DND-41 (cell line): ENCODE data around the gene ANTXR2.

Source experiments
- ATAC-seq: fragments of 200-7000 bp; cut with Tn5 transposase; 3 replicates; pipeline ENCODE4 v1.9.1; 2021; ENCODE audit warnings: low read depth; ENCODE audit not compliant: insufficient read depth
- DNase-seq: peaks from one replicate; pipeline ENCODE4 v3.0.0-alpha.2; 2020
- H2AFZ ChIP-seq: 2 replicates; pipeline ENCODE4 v1.6.0; 2012; ENCODE audit warnings: low read depth, low read length
- H3K27ac ChIP-seq: 2 replicates; pipeline ENCODE4 v1.5.1; 2012; ENCODE audit warnings: low read length, inconsistent platforms
- H3K27me3 ChIP-seq: fragments of 200-600 bp; sonication (generic); 2 replicates; pipeline ENCODE4 v1.6.0; 2012; ENCODE audit warnings: low read length, mild to moderate bottlenecking, inconsistent platforms; ENCODE audit not compliant: insufficient read depth, poor library complexity
- H3K36me3 ChIP-seq: 2 replicates; pipeline ENCODE4 v1.5.1; 2012; ENCODE audit warnings: low read length, inconsistent platforms; ENCODE audit not compliant: insufficient read depth
- H3K4me1 ChIP-seq: 2 replicates; pipeline ENCODE4 v1.5.1; 2012; ENCODE audit warnings: mild to moderate bottlenecking, low read length; ENCODE audit not compliant: insufficient read depth
- H3K4me2 ChIP-seq: 2 replicates; pipeline ENCODE4 v1.6.0; 2012; ENCODE audit warnings: mild to moderate bottlenecking, moderate library complexity, low read length, inconsistent platforms; ENCODE audit not compliant: insufficient read depth
- H3K4me3 ChIP-seq, 2 experiments: fragments of 200-600 bp in 1 of 2; shearing (Covaris generic) in 1 of 2; 2 replicates each; pipeline ENCODE4 v1.5.1; 2012 to 2016; ENCODE audit warnings: inconsistent platforms in 2 of 2, low read length in 2 of 2, mild to moderate bottlenecking in 2 of 2, low read depth in 1 of 2, moderate library complexity in 1 of 2
- H3K79me2 ChIP-seq: 2 replicates; pipeline ENCODE4 v1.6.0; 2012; ENCODE audit warnings: low read length, inconsistent platforms; ENCODE audit not compliant: insufficient read depth
- H3K9ac ChIP-seq: 2 replicates; pipeline ENCODE4 v1.6.0; 2012; ENCODE audit warnings: low read depth, mild to moderate bottlenecking, inconsistent platforms, low read length, moderate library complexity
- H3K9me3 ChIP-seq: 2 replicates; pipeline ENCODE4 v1.5.1; 2012; ENCODE audit warnings: low read length, moderate library complexity, mild to moderate bottlenecking, inconsistent platforms; ENCODE audit not compliant: insufficient read depth, severe bottlenecking
- H4K20me1 ChIP-seq: 2 replicates; pipeline ENCODE4 v1.6.0; 2012; ENCODE audit warnings: low read length; ENCODE audit not compliant: insufficient read depth
- CTCF ChIP-seq: IDR thresholded peaks from 2 replicates; pipeline ENCODE4 v1.5.1; 2012; ENCODE audit warnings: borderline replicate concordance, low read length, moderate library complexity, mild to moderate bottlenecking; ENCODE audit not compliant: poor library complexity, severe bottlenecking; ENCODE audit errors: extremely low read depth
- EZH2 ChIP-seq: IDR thresholded peaks from 3 replicates; pipeline ENCODE4 v1.6.1; 2012; ENCODE audit warnings: borderline replicate concordance, low read depth, mild to moderate bottlenecking, moderate library complexity, low read length, inconsistent platforms; ENCODE audit not compliant: severe bottlenecking

Gene ANTXR2

DNA sequence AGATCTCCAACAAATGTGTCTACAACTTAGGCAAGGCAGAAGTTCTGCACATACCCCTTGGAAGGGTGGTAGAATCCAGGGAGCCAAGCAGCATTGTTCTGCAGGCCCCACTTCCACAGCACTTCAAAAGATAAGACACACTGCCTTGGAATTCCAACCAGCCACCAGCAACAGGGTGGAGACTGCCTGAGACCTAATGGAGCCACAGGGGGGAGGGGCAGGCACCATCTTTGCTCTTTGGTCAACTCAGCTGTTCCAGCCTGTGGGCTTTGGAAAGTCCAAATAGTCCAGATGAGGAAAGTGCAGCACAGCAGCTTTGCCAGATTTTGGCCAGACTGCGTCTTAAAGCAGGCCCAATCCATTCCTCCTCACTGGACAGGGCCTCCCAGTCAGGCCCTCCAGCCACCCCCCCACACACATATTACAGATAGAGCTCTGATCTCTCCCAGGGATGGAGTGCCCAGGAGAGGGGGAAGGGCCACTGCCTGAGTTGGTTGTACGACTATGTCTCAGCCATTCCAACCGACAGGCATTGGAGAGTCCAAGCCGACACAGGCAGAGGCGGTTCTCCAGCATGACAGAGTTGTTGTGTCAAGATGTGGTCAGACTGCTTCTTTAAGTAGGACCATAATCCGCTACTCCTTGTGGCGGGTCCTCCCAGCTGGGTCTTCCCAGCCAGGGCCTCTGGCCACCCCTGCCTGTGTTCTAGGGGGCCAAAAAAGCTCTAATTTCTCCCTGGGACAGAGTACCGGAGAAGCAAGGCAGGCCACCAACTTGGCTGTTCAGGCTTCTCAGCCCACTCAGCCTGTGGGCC, 42.5 kb upstream of the ANTXR2 start:
- ATAC-seq: no peak
- Histone ChIP-seq H4K20me1 (no peaks in the 10 kb centered on the region), H2AFZ (no peak overlapping the region), H3K4me1 (no peaks in the 10 kb centered on the region), H3K4me3 (no peak overlapping the region), H3K27me3 (no peaks in the 10 kb centered on the region), H3K36me3 (no peaks in the 10 kb centered on the region), H3K9ac (no peak overlapping the region), H3K79me2 (no peaks in the 10 kb centered on the region), H3K27ac (no peak overlapping the region), H3K4me2 (no peak overlapping the region), H3K9me3 (no peaks in the 10 kb centered on the region)
- DNase-seq: no peak
- TF ChIP-seq CTCF: no peak
- no peak for TF ChIP-seq EZH2

DNA sequence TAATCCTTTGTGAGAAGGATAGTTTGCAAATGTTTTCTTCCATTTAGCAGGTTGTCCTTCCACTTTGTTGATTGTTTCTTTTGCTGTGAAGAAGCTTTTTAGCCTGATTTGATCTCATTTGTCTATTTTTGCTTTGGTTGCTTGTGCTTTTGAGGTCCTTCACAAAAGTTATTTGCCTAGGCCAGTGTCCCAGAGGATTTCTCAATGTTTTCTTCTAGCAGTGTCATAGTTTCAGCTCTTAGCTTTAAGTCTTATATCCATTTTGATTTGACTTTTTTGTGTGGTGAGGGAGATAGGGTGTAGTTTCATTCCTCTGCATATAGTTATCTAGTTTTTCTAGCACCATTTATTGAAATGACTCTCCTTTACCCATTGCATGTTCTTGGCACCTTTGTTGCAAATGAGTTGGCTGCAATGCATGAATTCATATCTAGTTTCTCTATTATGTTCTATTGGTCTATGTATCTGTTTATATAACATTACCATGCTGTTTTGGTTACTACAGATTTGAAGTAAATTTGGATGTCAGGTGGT, 41.8 kb upstream of the ANTXR2 start:
- no peak for DNase-seq
- no peak for ATAC-seq

DNA sequence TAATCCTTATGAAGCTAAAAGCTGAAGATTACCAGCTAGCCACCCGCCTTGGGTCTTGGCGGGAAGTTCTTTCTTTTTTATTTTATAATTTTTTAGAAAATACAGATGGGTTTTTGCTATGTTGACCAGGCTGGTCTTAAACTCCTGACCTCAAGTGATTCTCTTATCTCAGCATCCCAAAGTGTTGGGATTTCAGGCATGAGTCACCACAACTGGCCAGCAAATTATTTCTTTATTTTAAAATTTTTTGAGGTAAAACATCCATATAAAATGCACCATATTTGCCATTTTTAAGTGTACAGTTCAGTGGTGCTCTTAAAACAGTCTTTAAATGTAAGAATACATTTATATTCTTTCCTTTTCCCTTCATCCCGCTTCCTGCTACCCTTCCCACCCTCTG, 40.6 kb upstream of the ANTXR2 start:
- no peak overlapping the region for H2AFZ ChIP-seq

More for the DNA sequence above, 41.8 kb upstream of the ANTXR2 start:
- no peak overlapping the region for H3K9ac ChIP-seq
- H3K4me1 ChIP-seq: no peaks in the 10 kb centered on the region
- no peaks in the 10 kb centered on the region for H3K27me3 ChIP-seq
- H3K9me3 ChIP-seq: no peaks in the 10 kb centered on the region
- H3K36me3 ChIP-seq: no peaks in the 10 kb centered on the region
- no peak overlapping the region for H3K4me2 ChIP-seq
- TF ChIP-seq EZH2 (no peak), CTCF (no peak)
- H4K20me1 ChIP-seq: no peaks in the 10 kb centered on the region
- H3K79me2 ChIP-seq: no peaks in the 10 kb centered on the region
- no peak overlapping the region for H3K4me3 ChIP-seq
- H2AFZ ChIP-seq: no peak overlapping the region
- no peak overlapping the region for H3K27ac ChIP-seq

More for the DNA sequence above, 40.6 kb upstream of the ANTXR2 start:
- DNase-seq: no peak
- TF ChIP-seq CTCF (no peak), EZH2 (no peak)
- H3K36me3 ChIP-seq: no peaks in the 10 kb centered on the region
- H3K4me2 ChIP-seq: no peak overlapping the region
- no peaks in the 10 kb centered on the region for H4K20me1 ChIP-seq
- no peak overlapping the region for H3K9ac ChIP-seq
- no peak overlapping the region for H3K27ac ChIP-seq
- H3K4me3 ChIP-seq: no peak overlapping the region
- H3K79me2 ChIP-seq: no peaks in the 10 kb centered on the region
- no peak for ATAC-seq
- no peaks in the 10 kb centered on the region for H3K9me3 ChIP-seq
- no peaks in the 10 kb centered on the region for H3K27me3 ChIP-seq
- no peaks in the 10 kb centered on the region for H3K4me1 ChIP-seq
